ENCODE data around the gene CNOT9.

DNA sequence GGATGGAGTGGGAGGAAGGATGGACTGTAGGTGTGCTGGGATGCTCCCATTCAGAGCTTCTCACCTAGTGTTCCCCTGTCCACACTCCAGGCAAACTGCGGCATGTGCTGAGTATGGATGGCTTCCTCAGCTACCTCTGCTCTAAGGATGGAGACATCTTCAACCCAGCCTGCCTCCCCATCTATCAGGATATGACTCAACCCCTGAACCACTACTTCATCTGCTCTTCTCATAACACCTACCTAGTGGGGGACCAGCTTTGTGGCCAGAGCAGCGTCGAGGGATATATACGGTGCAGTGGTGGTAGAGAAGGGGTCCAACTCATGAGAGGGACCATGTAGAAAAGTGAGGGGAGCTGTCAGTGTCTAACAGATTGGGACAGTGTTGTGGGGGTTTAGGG lies 59.3 kb downstream of the CNOT9 start:
- TF ChIP-seq CTCF (IDR thresholded peaks at IDR 0.05; ENCODE audit: low read length) = no peak
- TF ChIP-seq EZH2 (IDR thresholded peaks at IDR 0.05; ENCODE audit: borderline replicate concordance, low read length) = no peak

All from OCI-LY1 (cell line).